HEK293T (cell line): ENCODE data around the gene DNAJB12.

Experiments
- ARNT ChIP-seq: fragments of 450-650 bp; IDR thresholded peaks from 2 replicates; pipeline ENCODE4 v1.6.1; 2017; ENCODE audit warnings: mild to moderate bottlenecking
- FOXK2 ChIP-seq: fragments of 450-650 bp; IDR thresholded peaks from 2 replicates; pipeline ENCODE4 v1.6.1; 2016; ENCODE audit warnings: mild to moderate bottlenecking
- FOXM1 ChIP-seq: fragments of 450-650 bp; IDR thresholded peaks from 2 replicates; pipeline ENCODE4 v1.6.1; 2017; ENCODE audit warnings: mild to moderate bottlenecking, borderline replicate concordance
- LEF1 ChIP-seq: fragments of 450-650 bp; IDR thresholded peaks from 2 replicates; pipeline ENCODE4 v1.6.1; 2017; ENCODE audit warnings: mild to moderate bottlenecking, borderline replicate concordance
- SP1 ChIP-seq: fragments of 450-650 bp; IDR thresholded peaks from 2 replicates; pipeline ENCODE4 v1.6.1; 2017
- SUZ12 ChIP-seq: fragments of 450-650 bp; IDR thresholded peaks from 2 replicates; pipeline ENCODE4 v1.6.1; 2016; ENCODE audit warnings: mild to moderate bottlenecking
- TF ChIP-seq, protein P1 (sequence below): fragments of 450-650 bp; IDR thresholded peaks from 2 replicates; pipeline ENCODE4 v1.6.1; 2016

DNA sequence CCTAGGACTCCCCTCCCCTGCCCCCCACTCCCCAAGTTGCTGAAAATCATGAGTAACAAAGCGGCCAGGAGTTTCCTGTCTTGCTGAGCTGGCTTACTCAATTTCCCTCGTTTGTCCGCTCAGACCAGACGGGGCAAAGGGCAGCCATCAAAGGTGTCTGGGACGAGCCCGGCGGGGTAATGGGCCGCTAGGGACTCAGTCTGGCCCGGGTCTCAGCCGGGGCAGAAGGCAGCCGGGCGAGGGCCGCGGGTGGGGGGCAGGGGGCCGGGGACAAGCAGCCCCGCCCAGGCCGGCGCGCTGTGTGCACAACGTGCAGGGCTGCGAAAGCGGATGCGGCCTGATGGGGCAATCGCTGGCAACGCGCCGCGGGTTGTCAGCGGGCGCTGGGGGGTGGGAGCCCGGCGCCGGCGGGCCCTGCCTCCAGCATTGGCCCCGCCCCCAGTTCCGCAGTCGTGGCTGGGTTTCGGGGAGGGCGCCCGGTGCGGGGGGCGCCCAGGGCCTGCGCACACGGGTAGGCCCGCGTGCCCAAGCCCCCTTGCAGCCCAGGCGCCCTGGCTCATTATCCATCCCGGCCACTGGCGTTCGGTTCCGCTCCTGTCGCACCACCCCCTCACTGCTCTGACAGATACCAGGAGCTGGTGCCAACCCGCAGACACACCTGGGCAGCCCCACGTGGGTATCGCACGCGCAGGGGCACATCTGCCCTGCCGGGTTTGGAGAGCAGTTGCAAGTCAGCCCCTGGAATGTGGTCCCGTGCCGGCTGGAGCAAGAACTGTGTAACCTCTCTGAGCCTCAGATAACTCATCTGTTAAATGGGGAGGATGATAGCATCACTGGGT, 35.1 kb downstream of the DNAJB12 start:
- TF ChIP-seq FOXM1 (no peak), SUZ12 (no peak), ARNT (no peak), SP1 (no peak), LEF1 (no peak), FOXK2 (no peak)
- TF ChIP-seq, protein P1, sequence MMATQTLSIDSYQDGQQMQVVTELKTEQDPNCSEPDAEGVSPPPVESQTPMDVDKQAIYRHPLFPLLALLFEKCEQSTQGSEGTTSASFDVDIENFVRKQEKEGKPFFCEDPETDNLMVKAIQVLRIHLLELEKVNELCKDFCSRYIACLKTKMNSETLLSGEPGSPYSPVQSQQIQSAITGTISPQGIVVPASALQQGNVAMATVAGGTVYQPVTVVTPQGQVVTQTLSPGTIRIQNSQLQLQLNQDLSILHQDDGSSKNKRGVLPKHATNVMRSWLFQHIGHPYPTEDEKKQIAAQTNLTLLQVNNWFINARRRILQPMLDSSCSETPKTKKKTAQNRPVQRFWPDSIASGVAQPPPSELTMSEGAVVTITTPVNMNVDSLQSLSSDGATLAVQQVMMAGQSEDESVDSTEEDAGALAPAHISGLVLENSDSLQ = no peak
